H54 (cell line): ENCODE results near the gene ZMYND15.

ENCODE experiments used
- DNase-seq: peaks from one replicate; pipeline ENCODE4 v3.0.0; 2011; ENCODE audit warnings: low spot score, mixed read lengths; ENCODE audit not compliant: insufficient read length
- FAIRE-seq: peaks from 3 replicates; lab custom pipeline; 2011; peaks lifted over from hg19 to GRCh38; lab: Jason Lieb, UNC
- POLR2A ChIP-seq: IDR thresholded peaks from 2 replicates; pipeline ENCODE4 v1.6.1; 2011; ENCODE audit warnings: low read depth, mild to moderate bottlenecking, low read length

ZMYND15 gene

DNA sequence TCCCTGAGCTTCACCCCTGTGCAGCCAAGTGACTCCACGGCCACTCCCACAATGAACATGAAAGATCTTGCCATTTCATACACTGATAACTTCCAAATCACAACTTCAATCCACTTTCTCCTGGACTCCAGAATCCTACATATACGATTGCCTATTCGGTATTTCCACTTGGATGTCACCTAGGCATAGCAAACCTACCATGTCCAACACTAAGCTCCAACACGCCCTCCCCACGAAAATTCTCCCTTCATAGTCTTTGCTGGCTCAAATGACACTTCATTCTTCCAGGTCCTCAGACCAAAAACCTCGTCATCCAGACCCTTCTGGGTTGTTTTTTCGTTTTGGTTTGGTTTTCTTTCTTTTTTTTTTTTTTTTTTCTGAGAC, 51.1 kb downstream of the ZMYND15 start:
- no peak for DNase-seq
- TF ChIP-seq POLR2A, result no peak
- FAIRE-seq, result no peak

DNA sequence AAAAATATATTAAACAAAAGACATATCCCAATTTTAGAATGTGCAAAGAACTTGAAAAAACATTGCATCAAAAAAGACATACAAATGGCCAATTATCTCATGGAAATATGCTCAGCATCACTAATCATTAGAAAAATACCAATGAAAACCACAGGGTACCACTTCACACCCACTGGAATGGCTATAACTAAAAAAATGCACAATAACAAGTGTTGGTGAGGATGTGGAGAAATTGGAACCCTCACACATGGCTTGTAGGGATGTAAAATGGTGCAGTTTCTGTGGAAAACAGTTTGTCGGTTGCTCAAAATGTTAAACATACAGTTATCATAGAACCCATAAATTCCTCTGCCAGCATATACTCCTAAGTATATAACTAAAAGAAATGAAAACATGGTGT, 55.5 kb downstream of the ZMYND15 start:
- FAIRE-seq (no peak), DNase-seq (no peak)
- no peak for TF ChIP-seq POLR2A
